ENCODE measurements around the gene DENND1B. TPM values are rescaled to one million over a fixed set of nuclear protein-coding genes. Genes with fewer than 3 reads are reported as not detected.

Gene DENND1B
- total RNA-seq, 4 donors from 2014 or later: 10.1 to 14.4 (median 12.6) TPM

DNA sequence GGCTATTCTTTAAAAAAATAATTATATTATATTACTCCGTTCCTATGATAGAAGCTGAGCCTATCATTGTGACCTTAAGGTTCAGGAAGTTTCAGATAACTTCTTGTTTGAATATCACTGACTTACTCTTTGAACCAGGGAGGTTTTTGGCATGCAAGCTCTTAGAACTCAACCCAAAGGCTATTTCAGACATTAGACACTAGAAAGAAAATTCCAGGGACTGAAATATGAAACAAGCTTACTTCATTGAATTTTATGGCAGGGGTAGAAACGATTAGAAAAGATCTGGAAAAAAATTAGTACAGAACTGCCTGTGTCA is 159.6 kb downstream of the DENND1B start:
- no peak overlapping the region for H3K4me3 ChIP-seq
- H3K27ac ChIP-seq: no peak overlapping the region
- no peaks in the 10 kb centered on the region for H3K27me3 ChIP-seq
- 73% methylated on average over 2 of the region's 2 CpGs for WGBS
- peaks cover 2% of the 10 kb centered on the region for H3K36me3 ChIP-seq
- H3K4me1 ChIP-seq: no peaks in the 10 kb centered on the region
- no peak for DNase-seq (ENCODE audit: low spot score in 2 of 2)
- TF ChIP-seq POLR2AphosphoS5 (IDR thresholded peaks at IDR 0.05) (no peak), POLR2A (IDR thresholded peaks at IDR 0.05) (no peak), EP300 (IDR thresholded peaks at IDR 0.05) (no peak)
- TF ChIP-seq, protein P1, sequence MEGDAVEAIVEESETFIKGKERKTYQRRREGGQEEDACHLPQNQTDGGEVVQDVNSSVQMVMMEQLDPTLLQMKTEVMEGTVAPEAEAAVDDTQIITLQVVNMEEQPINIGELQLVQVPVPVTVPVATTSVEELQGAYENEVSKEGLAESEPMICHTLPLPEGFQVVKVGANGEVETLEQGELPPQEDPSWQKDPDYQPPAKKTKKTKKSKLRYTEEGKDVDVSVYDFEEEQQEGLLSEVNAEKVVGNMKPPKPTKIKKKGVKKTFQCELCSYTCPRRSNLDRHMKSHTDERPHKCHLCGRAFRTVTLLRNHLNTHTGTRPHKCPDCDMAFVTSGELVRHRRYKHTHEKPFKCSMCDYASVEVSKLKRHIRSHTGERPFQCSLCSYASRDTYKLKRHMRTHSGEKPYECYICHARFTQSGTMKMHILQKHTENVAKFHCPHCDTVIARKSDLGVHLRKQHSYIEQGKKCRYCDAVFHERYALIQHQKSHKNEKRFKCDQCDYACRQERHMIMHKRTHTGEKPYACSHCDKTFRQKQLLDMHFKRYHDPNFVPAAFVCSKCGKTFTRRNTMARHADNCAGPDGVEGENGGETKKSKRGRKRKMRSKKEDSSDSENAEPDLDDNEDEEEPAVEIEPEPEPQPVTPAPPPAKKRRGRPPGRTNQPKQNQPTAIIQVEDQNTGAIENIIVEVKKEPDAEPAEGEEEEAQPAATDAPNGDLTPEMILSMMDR (IDR thresholded peaks at IDR 0.05): no peak
- H3K9me3 ChIP-seq: no peaks in the 10 kb centered on the region

DNA sequence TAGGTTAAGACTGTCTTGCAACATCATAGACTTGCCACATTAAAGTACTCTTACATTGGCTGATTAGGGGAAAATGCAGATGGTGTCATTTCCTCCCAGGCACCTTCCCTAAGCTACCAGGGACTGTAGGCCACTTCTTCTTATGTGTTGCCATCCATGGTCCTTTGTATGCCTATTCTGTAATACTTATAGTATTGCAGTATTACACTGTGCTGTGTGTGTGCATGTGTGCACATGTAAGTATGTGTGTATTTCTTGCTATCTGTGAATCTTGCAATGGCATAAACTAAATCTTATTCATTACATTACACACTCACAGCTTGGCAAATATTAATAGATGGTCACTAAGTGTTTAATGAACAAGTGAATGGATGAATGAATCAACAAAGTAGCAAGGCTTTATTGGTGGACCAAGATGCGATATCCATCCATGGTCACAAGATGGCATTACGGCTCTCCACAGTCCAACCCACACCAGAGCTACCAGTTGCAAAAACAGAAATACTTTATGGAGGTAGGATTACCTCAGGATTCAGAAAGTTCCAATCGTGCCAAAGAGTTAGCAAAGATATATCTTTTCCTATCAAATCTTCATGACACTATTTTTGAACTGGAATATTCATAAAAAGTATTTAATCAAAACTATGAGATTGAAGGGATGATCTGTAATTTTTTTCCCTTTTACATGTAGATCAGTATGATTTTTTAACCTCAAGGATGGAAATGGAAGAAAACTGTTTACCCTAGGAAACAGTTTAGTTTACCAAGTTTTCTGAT is 160.2 kb downstream of the DENND1B start:
- TF ChIP-seq POLR2AphosphoS5 (IDR thresholded peaks at IDR 0.05): no peak
- TF ChIP-seq, protein P1 (IDR thresholded peaks at IDR 0.05): peak; percentile 9 to 36
- Histone ChIP-seq H3K9me3 (no peaks in the 10 kb centered on the region), H3K4me3 (no peak overlapping the region), H3K27me3 (no peaks in the 10 kb centered on the region), H3K4me1 (no peaks in the 10 kb centered on the region), H3K36me3 (peaks cover 2% of the 10 kb centered on the region), H3K27ac (no peak overlapping the region)
- 49% methylated on average over 3 of the region's 3 CpGs for WGBS
- no peak for DNase-seq (ENCODE audit: low spot score in 2 of 2)

GRCh38 chr1:197606168-197606845 is 169.0 kb downstream of the DENND1B start:
- no peak for DNase-seq (ENCODE audit: low spot score in 2 of 2)
- H3K27me3 ChIP-seq: no peaks in the 10 kb centered on the region
- H3K9me3 ChIP-seq: no peaks in the 10 kb centered on the region
- H3K36me3 ChIP-seq: no peaks in the 10 kb centered on the region
- no peaks in the 10 kb centered on the region for H3K4me1 ChIP-seq
- H3K4me3 ChIP-seq: no peak overlapping the region
- no peak overlapping the region for H3K27ac ChIP-seq
- TF ChIP-seq POLR2AphosphoS5 (IDR thresholded peaks at IDR 0.05) (no peak), EP300 (IDR thresholded peaks at IDR 0.05) (no peak), POLR2A (IDR thresholded peaks at IDR 0.05) (no peak)
- TF ChIP-seq, protein P1 (IDR thresholded peaks at IDR 0.05): no peak
- 92% methylated on average over 6 of the region's 6 CpGs for WGBS

GRCh38 chr1:197604302-197604701 is 171.0 kb downstream of the DENND1B start:
- Histone ChIP-seq H3K36me3 (no peaks in the 10 kb centered on the region), H3K27ac (no peak overlapping the region), H3K4me3 (no peak overlapping the region), H3K27me3 (no peaks in the 10 kb centered on the region), H3K4me1 (no peaks in the 10 kb centered on the region), H3K9me3 (no peaks in the 10 kb centered on the region)
- 98% methylated on average over 1 of the region's 1 CpG for WGBS
- DNase-seq (ENCODE audit: low spot score in 2 of 2): no peak
- no peak for TF ChIP-seq POLR2AphosphoS5 (IDR thresholded peaks at IDR 0.05)
- TF ChIP-seq, protein P1 (IDR thresholded peaks at IDR 0.05): no peak
- no peak for TF ChIP-seq EP300 (IDR thresholded peaks at IDR 0.05)
- TF ChIP-seq POLR2A (IDR thresholded peaks at IDR 0.05): no peak

- no peaks in the 10 kb centered on the region for H3K36me3 ChIP-seq
- H3K27me3 ChIP-seq: no peaks in the 10 kb centered on the region
- no peaks in the 10 kb centered on the region for H3K9me3 ChIP-seq
- no peaks in the 10 kb centered on the region for H3K4me1 ChIP-seq
- no peak overlapping the region for H3K27ac ChIP-seq
- no peak for DNase-seq (ENCODE audit: low spot score in 2 of 2)
- TF ChIP-seq POLR2A (IDR thresholded peaks at IDR 0.05): no peak
- no peak for TF ChIP-seq POLR2AphosphoS5 (IDR thresholded peaks at IDR 0.05)
- TF ChIP-seq, protein P1 (IDR thresholded peaks at IDR 0.05): no peak
- TF ChIP-seq EP300 (IDR thresholded peaks at IDR 0.05): no peak
- no peak overlapping the region for H3K4me3 ChIP-seq
- WGBS: 95% methylated on average over 3 of the region's 3 CpGs
Measured at GRCh38 chr1:197600751-197601150, 174.5 kb downstream of the DENND1B start.
